GM19438 (cell line): Measurements from ENCODE around the gene LCN1.
"Not testable (repeated sequence)": the region's sequence is repeated elsewhere in the genome, so short reads cannot be mapped to it uniquely, and the experiment has no call there.

ENCODE experiments used
- ATAC-seq: cut with Tn5 transposase; IDR thresholded peaks from one replicate; pipeline ENCODE4 v1.9.1; 2021; ENCODE audit warnings: low read depth; ENCODE audit not compliant: unreplicated experiment

Gene LCN1

DNA sequence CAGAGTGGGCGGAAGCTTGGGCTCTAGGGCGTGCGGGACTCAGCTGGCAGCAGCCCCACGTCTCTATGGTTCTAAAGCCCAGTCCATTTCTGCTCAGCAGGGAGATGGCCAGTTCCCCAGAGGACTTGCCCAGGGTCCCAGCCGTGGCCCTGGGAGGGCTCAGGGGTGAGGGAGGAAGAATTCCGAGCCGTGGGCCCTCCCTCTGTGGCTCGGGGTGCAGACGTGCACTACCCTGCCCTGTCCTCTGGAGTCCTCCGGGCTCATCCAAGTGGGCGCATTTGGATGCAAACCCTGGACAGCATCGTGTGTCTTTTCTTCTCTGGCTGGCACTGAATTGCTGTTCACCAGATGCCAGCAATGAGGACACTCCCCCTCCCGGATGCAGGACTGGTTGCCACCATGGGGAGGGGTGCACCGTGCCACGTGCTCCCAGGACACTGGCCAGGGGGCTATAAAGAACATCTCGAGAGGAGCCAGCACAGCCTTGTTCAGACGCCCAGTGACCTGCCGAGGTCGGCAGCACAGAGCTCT, 24.5 kb downstream of the LCN1 start, which contains the start of gene OBP2A:
Gene OBP2A (plus strand): TSS at position 481 of the 531 bp plus-strand sequence. CDS start 55 bp downstream, outside the sequence.
- ATAC-seq: not testable (repeated sequence)

DNA sequence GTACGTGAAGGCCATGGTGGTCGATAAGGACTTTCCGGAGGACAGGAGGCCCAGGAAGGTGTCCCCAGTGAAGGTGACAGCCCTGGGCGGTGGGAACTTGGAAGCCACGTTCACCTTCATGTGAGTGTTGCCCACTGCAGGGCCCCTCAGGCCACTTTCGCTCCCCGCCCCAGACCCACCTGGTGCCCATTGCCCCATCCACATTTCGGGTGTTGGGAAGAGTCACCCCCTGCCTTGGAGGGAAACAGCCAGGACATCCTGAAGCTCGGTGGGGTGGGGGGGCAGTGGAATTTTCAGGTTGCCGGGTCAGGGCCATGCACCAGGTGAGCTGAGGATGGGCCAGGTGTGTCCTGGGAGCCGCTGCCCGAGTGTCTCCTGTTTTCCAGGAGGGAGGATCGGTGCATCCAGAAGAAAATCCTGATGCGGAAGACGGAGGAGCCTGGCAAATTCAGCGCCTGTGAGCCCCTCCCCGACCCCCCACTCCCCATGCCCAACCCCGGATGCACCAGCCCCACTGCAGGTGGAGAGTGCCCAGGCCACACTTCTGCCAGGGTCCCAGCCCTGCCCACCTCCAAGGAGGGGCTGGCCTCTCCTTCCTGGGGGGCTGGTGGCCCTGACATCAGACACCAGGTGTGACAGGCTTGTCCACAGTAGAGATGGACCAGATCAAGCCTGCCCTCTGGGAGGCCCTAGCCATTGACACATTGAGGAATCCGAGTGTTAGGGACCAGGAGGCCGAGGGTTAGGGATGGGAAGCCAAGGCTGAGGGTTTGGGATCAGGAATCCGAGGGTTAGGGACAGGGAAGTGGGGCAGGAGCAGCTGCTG, 25.8 kb downstream of the LCN1 start:
- ATAC-seq: not testable (repeated sequence)

DNA sequence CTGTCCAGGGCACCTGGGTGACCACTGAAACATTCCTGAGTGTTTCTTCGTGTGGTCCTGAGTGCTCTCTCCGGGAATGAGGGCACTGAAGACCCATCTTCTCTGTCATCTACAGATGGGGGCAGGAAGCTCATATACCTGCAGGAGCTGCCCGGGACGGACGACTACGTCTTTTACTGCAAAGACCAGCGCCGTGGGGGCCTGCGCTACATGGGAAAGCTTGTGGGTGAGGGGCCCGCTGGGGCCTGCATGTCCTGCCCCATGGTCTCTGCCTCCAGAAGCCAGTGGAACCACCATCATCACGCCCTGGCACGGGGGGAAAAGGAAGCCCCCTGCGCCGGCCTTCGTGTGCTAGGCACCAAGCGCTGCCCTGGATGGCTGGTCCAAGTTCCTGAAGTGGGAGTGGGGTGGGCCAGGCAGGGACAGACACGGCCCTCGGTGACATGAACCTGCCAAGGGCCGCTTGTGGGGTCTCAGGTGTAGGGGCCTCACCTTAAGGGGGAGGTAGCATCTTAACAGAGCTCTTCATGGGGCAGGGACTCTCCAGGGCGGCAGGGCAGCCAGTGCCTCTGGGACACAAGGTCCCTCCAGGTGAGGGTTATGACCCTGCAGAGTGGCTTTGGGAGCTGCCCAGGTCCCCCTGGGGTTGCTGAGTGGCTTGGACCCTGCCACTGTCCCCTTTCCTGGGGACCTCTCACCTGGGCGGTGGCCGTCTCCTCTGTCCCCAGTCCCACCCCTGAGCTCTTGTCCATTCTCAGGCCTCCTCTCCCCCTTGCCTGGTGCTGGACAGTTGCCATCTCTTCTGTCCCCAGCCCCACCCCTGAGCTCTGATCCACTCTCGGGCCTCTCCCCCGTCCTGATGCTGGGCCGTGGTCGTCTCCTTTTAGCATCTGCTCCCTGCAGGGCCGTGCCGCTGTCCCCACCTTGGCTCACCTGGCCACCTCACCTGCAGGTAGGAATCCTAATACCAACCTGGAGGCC, 26.8 kb downstream of the LCN1 start:
- no peak for ATAC-seq

DNA sequence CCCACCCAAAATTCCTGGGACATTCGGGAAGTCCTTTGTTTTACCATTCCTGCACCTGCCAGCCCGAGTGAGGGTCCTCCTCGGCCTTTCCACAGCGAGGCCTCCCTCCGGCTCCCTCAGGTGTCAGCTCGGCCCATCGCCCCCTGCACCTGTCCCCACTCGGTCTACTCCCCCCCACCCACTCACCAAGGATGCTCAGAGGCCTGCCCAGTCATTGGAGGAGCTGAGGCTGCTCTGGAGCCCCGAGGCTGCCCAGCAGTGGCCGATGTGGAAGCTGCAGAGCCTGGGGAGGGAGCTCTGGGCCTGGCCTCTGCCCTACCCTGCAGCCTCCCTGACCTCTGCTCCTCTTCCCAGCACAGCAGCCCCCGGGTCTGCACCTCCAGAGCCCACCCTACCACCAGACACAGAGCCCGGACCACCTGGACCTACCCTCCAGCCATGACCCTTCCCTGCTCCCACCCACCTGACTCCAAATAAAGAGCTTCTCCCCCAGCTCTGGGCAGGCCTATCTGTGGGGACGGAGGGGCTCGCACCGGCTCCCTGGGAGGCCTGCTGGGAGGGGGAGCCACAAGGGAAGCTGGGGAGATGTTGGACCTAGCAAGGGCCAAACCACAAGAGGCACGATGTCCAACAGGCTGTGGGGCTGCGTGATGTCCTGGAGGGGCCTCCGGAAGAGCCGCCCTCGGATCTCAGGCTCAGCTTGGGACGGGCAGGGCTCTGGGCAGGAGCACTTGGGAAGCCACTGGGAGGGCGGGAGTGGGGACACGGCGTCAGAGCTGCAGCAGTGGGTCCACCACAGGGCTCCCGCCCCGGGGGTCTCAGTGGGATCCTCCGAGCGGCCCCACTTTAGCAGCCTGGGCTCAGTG, 28.5 kb downstream of the LCN1 start:
- not testable (repeated sequence) for ATAC-seq

DNA sequence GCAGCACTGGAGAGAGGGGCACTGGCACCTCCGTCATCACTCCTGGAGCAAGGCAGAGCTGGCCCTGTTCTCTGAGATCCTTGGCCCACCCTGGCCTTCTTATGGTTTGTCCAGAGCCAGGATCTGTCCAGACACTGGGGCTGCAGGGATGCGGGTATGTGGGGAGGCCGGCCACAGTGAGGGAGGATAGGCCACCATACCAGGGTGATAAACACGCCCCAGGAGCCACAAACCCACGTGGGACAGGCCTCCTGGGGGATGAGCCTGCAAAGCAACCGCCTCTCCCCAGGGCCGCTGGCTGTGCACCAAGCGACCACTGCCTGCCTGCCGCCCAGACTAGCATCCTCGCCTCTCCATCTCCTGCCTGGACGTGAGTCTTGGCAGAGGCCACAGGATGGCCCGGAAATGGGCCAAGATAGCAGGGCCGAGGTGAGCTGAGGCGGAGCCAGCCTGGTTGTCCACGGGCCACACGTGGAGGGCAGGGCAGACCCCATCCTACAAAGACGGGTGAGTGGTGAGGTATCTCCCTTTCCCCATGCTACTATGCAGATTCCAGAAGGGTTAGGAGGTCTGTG, 29.2 kb downstream of the LCN1 start:
- ATAC-seq: no peak

DNA sequence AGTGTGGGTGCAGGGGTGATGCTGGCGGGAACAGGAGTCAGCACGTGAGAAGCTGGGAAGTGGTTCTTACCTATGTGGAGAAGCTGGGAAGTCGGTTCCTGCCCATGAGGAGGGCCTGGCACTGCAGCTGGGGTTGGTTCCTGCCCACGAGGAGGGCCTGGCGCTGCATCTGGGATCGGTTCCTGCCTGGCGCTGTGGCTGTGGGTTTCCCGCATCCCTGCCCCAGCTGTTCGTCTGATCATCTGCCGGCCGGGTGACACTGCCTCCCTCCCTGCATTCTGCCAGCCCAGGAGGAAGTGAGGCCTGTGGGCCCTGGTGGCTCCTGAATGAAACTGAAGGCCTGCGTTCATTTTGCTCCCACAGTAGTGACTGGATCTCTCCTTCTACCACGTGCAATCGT, 29.8 kb downstream of the LCN1 start:
- ATAC-seq: no peak

DNA sequence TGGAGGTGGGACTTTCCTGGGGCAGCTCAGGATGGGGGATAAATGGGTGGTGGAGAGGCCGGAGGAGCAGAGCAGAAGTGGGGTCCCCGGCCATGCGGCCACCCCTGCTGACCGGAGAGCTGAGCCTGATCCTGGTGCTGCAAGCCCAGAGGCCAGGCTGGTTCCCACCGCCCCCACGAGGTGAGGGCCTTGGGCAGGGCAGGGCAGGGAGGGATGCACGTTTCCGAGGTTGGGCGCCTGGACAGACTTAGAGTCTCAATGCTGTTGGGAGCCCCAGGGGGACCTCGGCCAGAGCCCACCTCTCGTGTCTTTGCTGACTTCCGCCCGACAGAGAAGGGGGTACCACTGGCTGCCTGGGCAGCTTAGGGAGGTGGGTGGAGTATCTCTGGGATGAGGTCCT, 30.2 kb downstream of the LCN1 start:
- no peak for ATAC-seq

DNA sequence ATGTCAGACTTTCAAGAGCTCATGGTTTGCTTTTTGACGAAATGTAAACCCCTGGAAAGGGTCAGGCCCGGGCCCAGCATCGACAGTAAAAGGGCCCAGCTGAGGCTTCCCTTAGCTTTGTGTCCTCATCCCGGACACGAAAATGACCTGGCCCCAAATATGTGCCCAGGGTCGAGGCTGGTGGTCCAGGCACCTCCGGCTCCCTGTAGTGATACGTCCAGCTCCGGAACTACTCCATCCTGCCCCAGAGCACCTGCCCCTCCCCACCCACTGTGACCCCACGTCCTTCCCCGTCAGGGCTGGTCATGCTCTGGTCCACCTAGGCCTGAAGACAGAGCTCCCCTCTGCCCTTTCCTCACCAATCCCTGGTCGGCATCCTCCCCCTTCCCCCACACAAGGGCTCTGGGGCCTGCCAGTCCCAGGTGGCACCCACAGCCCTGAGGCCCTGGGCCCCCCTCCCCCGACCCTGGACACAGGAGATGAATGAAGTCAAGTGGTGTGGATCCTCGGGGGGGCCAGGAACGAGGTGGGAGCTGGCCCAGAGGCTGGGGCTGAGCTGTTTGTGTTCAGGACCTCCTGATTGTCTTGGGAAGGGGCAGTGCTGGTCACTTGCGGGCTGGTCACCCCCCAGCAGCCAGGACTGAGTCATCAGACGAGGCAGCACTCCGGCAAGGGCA, 30.9 kb downstream of the LCN1 start:
- no peak for ATAC-seq

DNA sequence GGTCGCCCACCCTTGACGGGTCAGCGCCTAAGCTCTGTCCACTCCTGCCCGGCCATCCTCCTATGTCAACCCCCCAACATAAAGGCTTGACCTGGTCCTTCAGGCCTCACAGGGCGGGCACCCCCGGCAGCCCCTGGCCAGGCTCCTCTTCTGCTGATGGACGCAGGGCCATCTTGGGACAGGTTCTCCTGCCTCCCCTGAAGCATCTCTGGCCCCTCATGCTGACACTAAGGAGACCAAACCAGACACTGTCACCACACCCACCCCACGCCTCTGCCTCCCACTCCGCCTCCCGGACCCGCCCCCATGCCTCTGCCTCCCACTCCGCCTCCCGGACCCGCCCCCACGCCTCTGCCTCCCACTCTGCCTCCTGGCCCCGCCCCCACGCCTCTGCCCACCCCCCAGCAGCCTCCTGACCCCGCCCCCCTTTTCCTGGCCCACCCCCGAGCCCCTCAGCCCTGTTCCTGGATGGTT, 31.5 kb downstream of the LCN1 start:
- no peak for ATAC-seq

DNA sequence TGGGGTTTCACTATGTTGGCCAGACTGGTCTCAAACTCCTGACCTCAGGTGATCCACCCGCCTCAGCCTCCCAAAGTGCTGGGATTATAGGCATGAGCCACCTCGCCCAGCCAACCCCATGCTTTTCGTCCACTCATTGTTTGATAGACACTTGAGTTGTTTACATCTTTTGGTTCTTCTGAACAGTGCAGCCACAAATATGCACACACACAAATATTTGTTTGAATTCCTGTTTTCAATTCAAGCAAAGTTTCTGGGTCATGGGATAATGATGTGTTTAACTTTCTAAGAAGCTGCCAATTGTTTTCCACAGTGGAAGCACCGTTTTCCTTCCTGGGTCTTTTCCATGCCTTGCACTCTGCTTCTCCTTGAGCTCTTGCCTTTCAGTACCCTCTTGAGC, 33.5 kb downstream of the LCN1 start:
- no peak for ATAC-seq

DNA sequence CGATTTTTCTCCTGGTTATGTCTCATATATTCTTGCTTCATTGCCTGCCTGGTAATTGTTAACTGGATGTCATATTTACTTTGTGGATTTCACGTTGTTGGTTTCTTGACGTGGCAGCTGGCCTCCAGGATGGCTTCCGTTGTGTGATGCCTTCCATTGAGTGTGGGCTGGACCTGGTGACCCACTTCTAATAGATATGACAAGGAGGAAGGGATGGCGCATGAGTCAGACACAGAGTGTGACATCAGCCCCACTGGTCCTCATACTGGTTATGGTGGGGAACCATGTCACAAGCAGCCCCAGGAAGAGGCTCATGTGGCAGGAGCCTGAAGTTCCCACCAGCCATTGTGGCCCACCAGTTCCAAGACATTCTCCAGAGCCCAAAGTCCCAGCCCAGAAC, 34.0 kb downstream of the LCN1 start:
- no peak for ATAC-seq

DNA sequence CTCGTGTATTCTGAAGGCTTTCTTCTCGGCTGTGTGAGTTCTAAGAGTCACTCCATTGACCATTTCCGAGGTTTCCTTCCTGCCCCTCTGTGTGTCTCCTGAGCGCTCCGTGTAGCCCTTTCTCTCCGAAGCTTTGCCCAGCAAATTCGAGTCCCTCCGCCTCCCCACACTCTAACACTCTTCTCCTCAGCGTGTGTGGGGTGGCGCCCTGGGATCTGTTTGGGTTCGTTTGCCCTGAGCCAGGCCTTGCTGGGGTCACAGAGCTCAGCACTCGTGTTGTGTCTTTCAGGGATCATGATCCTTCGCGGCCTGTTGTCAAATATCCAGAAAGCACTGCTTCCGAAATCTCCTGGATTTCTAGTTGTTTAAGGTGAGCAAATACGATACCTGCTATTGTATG, 34.7 kb downstream of the LCN1 start:
- no peak for ATAC-seq

DNA sequence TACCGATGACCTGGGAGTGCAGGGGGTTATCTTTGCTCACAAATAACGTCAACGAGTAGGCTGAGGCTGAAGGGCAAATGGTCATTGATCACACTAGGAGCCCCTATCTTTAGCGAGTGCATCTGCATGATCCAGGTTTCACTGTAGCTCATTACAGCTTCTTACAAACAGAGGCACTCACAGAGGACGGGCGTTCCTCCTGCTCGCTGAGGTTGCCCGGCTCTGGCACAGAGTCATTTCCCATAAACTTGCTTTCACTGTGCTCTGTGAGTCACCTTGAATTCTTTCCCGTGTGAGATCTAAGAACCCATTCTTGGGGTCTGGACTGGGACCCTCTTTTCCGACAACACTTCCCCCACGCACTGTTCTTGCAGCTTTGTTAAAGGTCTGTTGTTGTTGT, 38.4 kb downstream of the LCN1 start:
- ATAC-seq: no peak

DNA sequence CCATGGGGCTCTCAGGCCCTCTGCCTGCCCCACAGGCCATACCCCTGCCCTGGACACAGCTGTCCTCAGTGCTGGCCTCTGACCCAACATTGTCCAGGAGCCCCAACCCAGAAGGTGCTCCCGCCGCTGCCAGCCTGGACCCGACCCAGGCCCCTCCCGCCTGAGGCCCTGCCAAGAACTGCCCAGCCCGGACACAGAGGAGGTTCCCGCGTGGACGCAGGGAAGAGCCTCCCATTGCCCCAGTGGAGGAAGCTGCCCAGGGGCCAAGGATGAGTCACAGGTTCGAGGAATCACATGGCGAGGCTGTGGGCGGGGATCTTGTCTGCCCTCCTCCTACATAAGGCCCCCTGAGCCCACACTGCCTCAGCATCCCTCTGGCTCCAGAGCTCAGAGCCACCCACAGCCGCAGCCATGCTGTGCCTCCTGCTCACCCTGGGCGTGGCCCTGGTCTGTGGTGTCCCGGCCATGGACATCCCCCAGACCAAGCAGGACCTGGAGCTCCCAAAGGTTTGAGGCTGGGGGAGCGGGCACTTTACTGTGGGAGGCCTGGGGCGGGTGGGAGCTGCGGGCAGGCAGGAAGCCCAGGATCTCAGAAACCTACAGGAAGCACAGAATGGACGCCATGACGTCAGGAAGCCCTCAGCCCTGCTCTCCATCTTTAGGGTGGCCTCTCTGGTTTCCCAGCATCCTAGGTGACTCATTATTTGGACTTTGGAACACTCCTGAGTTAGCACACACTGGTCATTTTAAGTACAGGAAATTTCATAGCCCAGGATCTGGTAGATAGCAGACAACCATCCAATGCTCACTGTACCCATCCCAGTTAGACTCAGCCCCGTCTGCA, 40.4 kb downstream of the LCN1 start, which contains the start of gene PAEP:
Gene PAEP (plus strand): TSS at position 366 of the 844 bp plus-strand sequence.
- no peak for ATAC-seq

DNA sequence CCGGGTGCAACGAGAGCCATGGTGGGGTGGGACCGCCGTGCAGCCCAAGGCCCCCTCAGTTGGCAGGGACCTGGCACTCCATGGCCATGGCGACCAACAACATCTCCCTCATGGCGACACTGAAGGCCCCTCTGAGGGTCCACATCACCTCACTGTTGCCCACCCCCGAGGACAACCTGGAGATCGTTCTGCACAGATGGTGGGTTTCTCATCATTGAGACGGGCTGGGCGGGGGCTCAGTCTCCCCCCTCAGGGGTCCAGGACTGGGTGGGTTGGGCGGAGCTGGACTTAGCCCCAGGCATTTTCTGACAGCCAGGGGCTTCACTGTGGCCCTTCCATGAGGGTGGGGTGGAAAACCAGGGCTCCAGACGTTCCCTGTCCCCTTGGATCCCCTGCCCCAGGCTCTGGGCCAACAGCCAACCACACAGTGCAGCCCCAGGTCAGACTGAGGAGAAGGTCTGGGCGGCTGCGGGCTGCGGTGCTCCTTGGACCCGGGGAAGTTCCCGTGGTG, 41.0 kb downstream of the LCN1 start:
- no peak for ATAC-seq

DNA sequence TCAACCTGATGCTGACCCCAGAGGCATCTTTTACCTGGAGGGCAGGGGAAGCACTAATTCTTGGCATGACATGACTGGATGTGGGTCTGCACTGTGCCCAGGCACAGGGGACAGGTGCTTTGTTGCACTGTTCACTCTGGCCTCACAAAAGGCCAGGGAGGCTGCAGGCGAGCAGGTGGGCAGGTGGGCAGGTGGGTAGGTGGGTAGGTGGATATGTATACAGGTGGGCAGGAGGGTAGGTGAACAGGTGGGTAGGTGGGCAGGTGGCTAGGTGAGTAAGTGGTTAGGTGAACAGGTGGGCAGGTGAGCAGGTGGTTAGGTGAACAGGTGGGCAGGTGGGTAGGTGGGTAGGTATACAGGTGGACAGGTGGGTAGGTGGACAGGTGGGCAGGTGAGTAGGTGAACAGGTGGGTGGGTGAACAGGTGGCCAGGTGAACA, 41.8 kb downstream of the LCN1 start:
- ATAC-seq: no peak

DNA sequence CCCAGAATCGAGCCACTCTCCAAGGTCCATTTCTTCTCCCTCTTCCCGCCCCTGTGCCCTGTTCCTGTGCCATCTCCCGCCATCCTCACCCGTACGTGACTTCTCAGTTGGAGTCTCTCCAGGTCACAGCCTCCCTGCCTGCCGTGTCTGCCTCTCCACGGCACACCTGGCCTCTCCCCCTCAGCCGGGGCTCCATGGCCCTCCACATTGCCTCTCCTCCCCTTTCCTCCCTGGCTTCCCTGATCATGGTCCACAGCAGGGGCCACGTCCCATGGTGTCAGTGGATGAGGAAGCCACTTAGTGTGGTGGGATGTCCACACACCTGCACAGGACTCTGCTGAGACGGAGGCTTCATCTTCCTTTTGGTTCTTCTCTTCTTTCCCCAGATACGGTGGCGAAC, 42.6 kb downstream of the LCN1 start:
- ATAC-seq: no peak

DNA sequence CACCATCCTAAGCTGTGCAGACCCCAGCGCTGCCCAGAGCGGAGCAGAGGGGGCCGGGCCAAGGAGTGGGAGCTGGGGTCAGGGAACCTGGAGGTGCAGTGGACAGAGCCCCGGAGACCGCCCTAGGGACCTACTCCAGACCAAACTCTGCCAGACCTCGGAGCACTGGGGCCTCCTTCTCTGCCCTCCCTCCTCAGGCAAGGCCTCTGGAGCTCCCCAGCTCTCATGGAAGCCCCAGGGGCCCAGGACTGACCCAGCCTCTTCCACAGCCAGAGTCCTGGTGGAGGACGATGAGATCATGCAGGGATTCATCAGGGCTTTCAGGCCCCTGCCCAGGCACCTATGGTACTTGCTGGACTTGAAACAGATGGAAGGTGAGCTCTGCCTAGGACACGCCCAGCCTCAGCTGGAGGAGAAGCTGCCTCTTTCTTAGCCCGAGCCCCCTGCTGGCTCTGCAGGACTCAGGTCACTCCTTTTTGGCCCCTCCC, 43.9 kb downstream of the LCN1 start:
- no peak for ATAC-seq
